Esophagus (tissue), 2 donors: Measurements from ENCODE around the gene SLC39A11. TPM values are rescaled to one million over a fixed set of nuclear protein-coding genes. Genes with fewer than 3 reads are reported as not detected.
"Not testable (repeated sequence)": the region's sequence is repeated elsewhere in the genome, so short reads cannot be mapped to it uniquely, and the experiment has no call there.

Source experiments
- H3K27ac ChIP-seq, 2 donors: one replicate each; pipeline ENCODE4 v1.5.1; 2013; ENCODE audit warnings: low read depth in 2 of 2, mild to moderate bottlenecking in 2 of 2, inconsistent platforms in 1 of 2, low read length in 1 of 2, moderate library complexity in 1 of 2
- H3K27me3 ChIP-seq, 2 donors: one replicate each; pipeline ENCODE4 v1.6.1; 2013; ENCODE audit warnings: low read length in 2 of 2, control low read depth in 1 of 2, mild to moderate bottlenecking in 1 of 2; ENCODE audit not compliant: insufficient read depth in 2 of 2, control insufficient read depth in 1 of 2
- H3K36me3 ChIP-seq, 2 donors: one replicate each; pipeline ENCODE4 v1.6.1; 2013; ENCODE audit warnings: low read length in 1 of 2; ENCODE audit not compliant: control insufficient read depth in 2 of 2, insufficient read depth in 2 of 2
- H3K4me1 ChIP-seq, 2 donors: one replicate each; pipeline ENCODE4 v1.6.1; 2013; ENCODE audit warnings: low read length in 1 of 2; ENCODE audit not compliant: control insufficient read depth in 2 of 2, insufficient read depth in 2 of 2
- H3K4me3 ChIP-seq, 2 donors: one replicate each; pipeline ENCODE4 v1.5.1; 2013; ENCODE audit warnings: low read length in 2 of 2, mild to moderate bottlenecking in 2 of 2, low read depth in 1 of 2, moderate library complexity in 1 of 2
- H3K9me3 ChIP-seq, 2 donors: one replicate each; pipeline ENCODE4 v1.6.1; 2013; ENCODE audit warnings: mild to moderate bottlenecking in 2 of 2, low read depth in 1 of 2, low read length in 1 of 2, moderate library complexity in 1 of 2; ENCODE audit not compliant: control insufficient read depth in 2 of 2, insufficient read depth in 1 of 2
- WGBS, 2 donors: extraction: QIAGEN DNeasy Blood & Tissue Kit; methylation state at CpG; one replicate each; pipeline ENCODE4 v1.1.7; 2013; 5-methylcytosine and 5-hydroxymethylcytosine counted together
- polyA plus RNA-seq, 2 donors: library from polyadenylated mRNA; stranded (reverse); fragments of 200-250 nt; gene quantifications; one replicate each; pipeline ENCODE4 v1.2.3, GENCODE V29; 2013
- donor health status: healthy with polysubstance abuse.
- donor health status: Bipolar disorder and iron deficiency.

The SLC39A11 gene
- polyA plus RNA-seq, 2 donors: 10.6 to 11.7 TPM

GRCh38 chr17:72992783-72993467, 99.6 kb downstream of the SLC39A11 start:
- not testable (repeated sequence) for H3K27me3 ChIP-seq, H3K27ac ChIP-seq, H3K4me3 ChIP-seq, H3K36me3 ChIP-seq, H3K4me1 ChIP-seq, H3K9me3 ChIP-seq
- 56 to 72% methylated on average over 6 of the region's 6 CpGs for WGBS, 2 donors

- WGBS, 2 donors: 92 to 94% methylated on average over 2 of the region's 2 CpGs
- Histone ChIP-seq H3K36me3 (no peaks in the 10 kb centered on the region), H3K4me3 (no peak overlapping the region), H3K4me1 (no peaks in the 10 kb centered on the region), H3K9me3 (no peaks in the 10 kb centered on the region), H3K27me3 (no peaks in the 10 kb centered on the region), H3K27ac (no peak overlapping the region)
Measured at GRCh38 chr17:72991651-72992050, 100.8 kb downstream of the SLC39A11 start.

GRCh38 chr17:72989074-72989610, 103.3 kb downstream of the SLC39A11 start:
- H3K27me3 ChIP-seq: no peaks in the 10 kb centered on the region
- no peak overlapping the region for H3K27ac ChIP-seq
- WGBS, 2 donors: 83 to 88% methylated on average over 6 of the region's 6 CpGs
- H3K9me3 ChIP-seq: no peaks in the 10 kb centered on the region
- no peaks in the 10 kb centered on the region for H3K4me1 ChIP-seq
- H3K4me3 ChIP-seq: no peak overlapping the region
- H3K36me3 ChIP-seq: no peaks in the 10 kb centered on the region

GRCh38 chr17:72988451-72988850, 104.0 kb downstream of the SLC39A11 start:
- H3K27ac ChIP-seq: no peak overlapping the region
- WGBS, 2 donors: 94% methylated on average over 5 of the region's 5 CpGs
- no peaks in the 10 kb centered on the region for H3K9me3 ChIP-seq
- H3K36me3 ChIP-seq: no peaks in the 10 kb centered on the region
- no peaks in the 10 kb centered on the region for H3K4me1 ChIP-seq
- no peak overlapping the region for H3K4me3 ChIP-seq
- H3K27me3 ChIP-seq: no peaks in the 10 kb centered on the region

- 89 to 95% methylated on average over 1 of the region's 1 CpG for WGBS, 2 donors
- H3K4me3 ChIP-seq: no peak overlapping the region
- no peaks in the 10 kb centered on the region for H3K36me3 ChIP-seq
- H3K9me3 ChIP-seq: no peaks in the 10 kb centered on the region
- H3K27me3 ChIP-seq: no peaks in the 10 kb centered on the region
- H3K4me1 ChIP-seq: no peaks in the 10 kb centered on the region
- no peak overlapping the region for H3K27ac ChIP-seq
Measured at GRCh38 chr17:72987166-72987565, 105.3 kb downstream of the SLC39A11 start.

- Histone ChIP-seq H3K4me1 (no peaks in the 10 kb centered on the region), H3K4me3 (no peak overlapping the region), H3K36me3 (no peaks in the 10 kb centered on the region), H3K27ac (no peak overlapping the region), H3K27me3 (no peaks in the 10 kb centered on the region), H3K9me3 (no peaks in the 10 kb centered on the region)
- 50% methylated on average over 11 of the region's 11 CpGs for WGBS, 2 donors
Measured at GRCh38 chr17:72985882-72986720, 106.4 kb downstream of the SLC39A11 start.

- Histone ChIP-seq H3K9me3 (no peaks in the 10 kb centered on the region), H3K4me3 (no peak overlapping the region), H3K27ac (no peak overlapping the region), H3K4me1 (no peaks in the 10 kb centered on the region), H3K27me3 (no peaks in the 10 kb centered on the region), H3K36me3 (no peaks in the 10 kb centered on the region)
- 69 to 75% methylated on average over 7 of the region's 7 CpGs for WGBS, 2 donors
Measured at GRCh38 chr17:72984926-72985325, 107.6 kb downstream of the SLC39A11 start.

- Histone ChIP-seq H3K4me3 (no peak overlapping the region), H3K27me3 (no peaks in the 10 kb centered on the region), H3K36me3 (no peaks in the 10 kb centered on the region), H3K9me3 (no peaks in the 10 kb centered on the region), H3K27ac (no peak overlapping the region), H3K4me1 (no peaks in the 10 kb centered on the region)
- WGBS, 2 donors: 71 to 80% methylated on average over 9 of the region's 9 CpGs
Measured at GRCh38 chr17:72984145-72984925, 108.2 kb downstream of the SLC39A11 start.

- WGBS, 2 donors: 69 to 76% methylated on average over 3 of the region's 3 CpGs
- no peaks in the 10 kb centered on the region for H3K9me3 ChIP-seq
- H3K27ac ChIP-seq: no peak overlapping the region
- no peaks in the 10 kb centered on the region for H3K27me3 ChIP-seq
- H3K4me3 ChIP-seq: no peak overlapping the region
- H3K36me3 ChIP-seq: no peaks in the 10 kb centered on the region
- no peaks in the 10 kb centered on the region for H3K4me1 ChIP-seq
Measured at GRCh38 chr17:72982680-72983079, 109.8 kb downstream of the SLC39A11 start.
